Measurements from ENCODE around the gene DNAJA3.

Gene DNAJA3

GRCh38 chr16:4387781-4388180 is 37.9 kb upstream of the DNAJA3 start:
- Histone ChIP-seq H3K79me1 (ENCODE audit: low read length) (peaks cover 44% of the 10 kb centered on the region), H3K4me3 (ENCODE audit: low read depth, low read length) (no peak overlapping the region), H3K36me3 (ENCODE audit: control insufficient read depth in 1 of 2, insufficient read depth in 2 of 2, low read length in 2 of 2) (peaks cover 13 to 14% of the 10 kb centered on the region in 2 experiments), H3K14ac (ENCODE audit: low read length) (peak overlapping the region; percentile 94), H3K18ac (ENCODE audit: low read length) (peak overlapping the region; percentile 44), H2BK5ac (ENCODE audit: low read depth, low read length, poor library complexity) (peak overlapping the region; percentile 90), H3K9ac (ENCODE audit: low read length) (no peak overlapping the region), H2AFZ (ENCODE audit: insufficient read depth, low read length, poor library complexity) (peak overlapping the region; percentile 24), H2AK5ac (ENCODE audit: low read length) (peak overlapping the region; percentile 99), H3K4ac (ENCODE audit: low read depth, low read length) (peak overlapping the region; percentile 56), H3K23ac (ENCODE audit: low read length) (no peak overlapping the region), H3K9me3 (ENCODE audit: insufficient read depth, low read depth, low read length) (peaks cover 2% of the 10 kb centered on the region), H2BK12ac (ENCODE audit: low read length) (peak overlapping the region; percentile 63), H3K27me3 (ENCODE audit: insufficient read depth, low read length) (no peaks in the 10 kb centered on the region), H3K4me2 (ENCODE audit: low read length) (no peak overlapping the region), H3K27ac (ENCODE audit: low read depth, low read length) (peak overlapping the region; percentile 75), H4K91ac (ENCODE audit: low read depth, low read length) (peak overlapping the region; percentile 99), H3K79me2 (ENCODE audit: control insufficient read depth, insufficient read depth, low read length, poor library complexity) (peaks cover 16% of the 10 kb centered on the region), H4K12ac (ENCODE audit: low read depth, low read length) (peak overlapping the region; percentile 66), H2BK120ac (ENCODE audit: insufficient read depth, low read length, poor library complexity) (peak overlapping the region; percentile 98), H4K8ac (ENCODE audit: low read depth, low read length) (peak overlapping the region; percentile 42), H3K4me1 (ENCODE audit: control insufficient read depth in 1 of 2, insufficient read depth in 2 of 2, low read length in 2 of 2) (peaks cover 52 to 63% of the 10 kb centered on the region in 2 experiments)
- DNase-seq = no peak
- WGBS (ENCODE audit: extremely low coverage, insufficient coverage, insufficient read length) = no CpG with 5 or more reads among the region's 20 CpGs

- Histone ChIP-seq H2BK5ac (ENCODE audit: low read depth, low read length, poor library complexity) (peak overlapping the region; percentile 92), H3K27me3 (ENCODE audit: insufficient read depth, low read length) (no peaks in the 10 kb centered on the region), H2AK5ac (ENCODE audit: low read length) (peak overlapping the region; percentile 98), H2AFZ (ENCODE audit: insufficient read depth, low read length, poor library complexity) (peak overlapping the region; percentile 7), H3K79me1 (ENCODE audit: low read length) (peaks cover 51% of the 10 kb centered on the region), H4K12ac (ENCODE audit: low read depth, low read length) (peak overlapping the region; percentile 61), H3K4ac (ENCODE audit: low read depth, low read length) (peak overlapping the region; percentile 77), H3K4me1 (ENCODE audit: control insufficient read depth in 1 of 2, insufficient read depth in 2 of 2, low read length in 2 of 2) (peaks cover 58 to 70% of the 10 kb centered on the region in 2 experiments), H3K4me3 (ENCODE audit: low read depth, low read length) (no peak overlapping the region), H4K91ac (ENCODE audit: low read depth, low read length) (peak overlapping the region; percentile 97), H3K9ac (ENCODE audit: low read length) (no peak overlapping the region), H2BK120ac (ENCODE audit: insufficient read depth, low read length, poor library complexity) (peak overlapping the region; percentile 98), H2BK12ac (ENCODE audit: low read length) (peak overlapping the region; percentile 89), H3K79me2 (ENCODE audit: control insufficient read depth, insufficient read depth, low read length, poor library complexity) (peaks cover 21% of the 10 kb centered on the region), H3K23ac (ENCODE audit: low read length) (no peak overlapping the region), H3K14ac (ENCODE audit: low read length) (peak overlapping the region; percentile 98), H4K8ac (ENCODE audit: low read depth, low read length) (peak overlapping the region; percentile 87), H3K18ac (ENCODE audit: low read length) (peak overlapping the region; percentile 94), H3K9me3 (ENCODE audit: insufficient read depth, low read depth, low read length) (peaks cover 2% of the 10 kb centered on the region), H3K27ac (ENCODE audit: low read depth, low read length) (peak overlapping the region; percentile 82), H3K4me2 (ENCODE audit: low read length) (peak overlapping the region; percentile 8), H3K36me3 (ENCODE audit: control insufficient read depth in 1 of 2, insufficient read depth in 2 of 2, low read length in 2 of 2) (peaks cover 10 to 12% of the 10 kb centered on the region in 2 experiments)
- WGBS (ENCODE audit: extremely low coverage, insufficient coverage, insufficient read length) = no CpG with 5 or more reads among the region's 19 CpGs
- peak; percentile 75 to 79 for DNase-seq
Observed at GRCh38 chr16:4388271-4389021, 37.2 kb upstream of the DNAJA3 start.

GRCh38 chr16:4389051-4389955 is 36.4 kb upstream of the DNAJA3 start:
- no CpG with 5 or more reads among the region's 27 CpGs for WGBS (ENCODE audit: extremely low coverage, insufficient coverage, insufficient read length)
- Histone ChIP-seq H3K4me1 (ENCODE audit: control insufficient read depth in 1 of 2, insufficient read depth in 2 of 2, low read length in 2 of 2) (peaks cover 63 to 75% of the 10 kb centered on the region in 2 experiments), H2AFZ (ENCODE audit: insufficient read depth, low read length, poor library complexity) (peak overlapping the region; percentile 57)

More at GRCh38 chr16:4389051-4389955, 36.4 kb upstream of the DNAJA3 start:
- Histone ChIP-seq H3K9me3 (ENCODE audit: insufficient read depth, low read depth, low read length) (peaks cover 2% of the 10 kb centered on the region), H4K8ac (ENCODE audit: low read depth, low read length) (peak overlapping the region; percentile 87), H3K9ac (ENCODE audit: low read length) (peak overlapping the region; percentile 10), H3K14ac (ENCODE audit: low read length) (peak overlapping the region; percentile 98), H4K91ac (ENCODE audit: low read depth, low read length) (peak overlapping the region; percentile 97), H2BK12ac (ENCODE audit: low read length) (peak overlapping the region; percentile 89), H3K4ac (ENCODE audit: low read depth, low read length) (peak overlapping the region; percentile 77), H3K27ac (ENCODE audit: low read depth, low read length) (peak overlapping the region; percentile 82), H2BK5ac (ENCODE audit: low read depth, low read length, poor library complexity) (peak overlapping the region; percentile 92), H3K79me2 (ENCODE audit: control insufficient read depth, insufficient read depth, low read length, poor library complexity) (peaks cover 21% of the 10 kb centered on the region), H2BK120ac (ENCODE audit: insufficient read depth, low read length, poor library complexity) (peak overlapping the region; percentile 98), H3K79me1 (ENCODE audit: low read length) (peaks cover 55% of the 10 kb centered on the region), H3K18ac (ENCODE audit: low read length) (peak overlapping the region; percentile 94), H3K27me3 (ENCODE audit: insufficient read depth, low read length) (no peaks in the 10 kb centered on the region), H2AK5ac (ENCODE audit: low read length) (peak overlapping the region; percentile 98), H4K12ac (ENCODE audit: low read depth, low read length) (peak overlapping the region; percentile 61), H3K23ac (ENCODE audit: low read length) (no peak overlapping the region), H3K4me3 (ENCODE audit: low read depth, low read length) (no peak overlapping the region), H3K36me3 (ENCODE audit: control insufficient read depth in 1 of 2, insufficient read depth in 2 of 2, low read length in 2 of 2) (peaks cover 5 to 9% of the 10 kb centered on the region in 2 experiments), H3K4me2 (ENCODE audit: low read length) (no peak overlapping the region)
- DNase-seq = no peak

Data from trophoblast cell (in vitro differentiated cells and primary cell).